Measurements from ENCODE around the gene ROR2. TPM values are rescaled to one million over a fixed set of nuclear protein-coding genes. Genes with fewer than 3 reads are reported as not detected.

Gene ROR2
- total RNA-seq, 1 donor from 2014 or later = 0.32 TPM

GRCh38 chr9:91589101-91589553 lies 360.9 kb downstream of the ROR2 start:
- DNase-seq (ENCODE audit: low spot score in 2 of 2) = no peak
- Histone ChIP-seq H3K9me3 (no peaks in the 10 kb centered on the region), H3K4me1 (no peaks in the 10 kb centered on the region), H3K36me3 (no peaks in the 10 kb centered on the region), H3K27me3 (no peaks in the 10 kb centered on the region), H3K4me3 (no peak overlapping the region), H3K27ac (no peak overlapping the region)
- intact Hi-C loops (cut with DNase I) = no loop called here
- no peak for TF ChIP-seq CTCF (IDR thresholded peaks at IDR 0.05)

- TF ChIP-seq CTCF (IDR thresholded peaks at IDR 0.05) = no peak
- no peak overlapping the region for H3K27ac ChIP-seq
- intact Hi-C loops (cut with DNase I) = no loop called here
- H3K9me3 ChIP-seq = no peaks in the 10 kb centered on the region
- H3K4me1 ChIP-seq = no peaks in the 10 kb centered on the region
- DNase-seq (ENCODE audit: low spot score in 2 of 2) = no peak
- no peaks in the 10 kb centered on the region for H3K36me3 ChIP-seq
- no peaks in the 10 kb centered on the region for H3K27me3 ChIP-seq
- H3K4me3 ChIP-seq = no peak overlapping the region
Observed at GRCh38 chr9:91586282-91586681, 363.7 kb downstream of the ROR2 start.

- no peak for DNase-seq (ENCODE audit: low spot score in 2 of 2)
- intact Hi-C loops (cut with DNase I) = no loop called here
- H3K9me3 ChIP-seq = no peaks in the 10 kb centered on the region
- H3K27ac ChIP-seq = no peak overlapping the region
- H3K36me3 ChIP-seq = no peaks in the 10 kb centered on the region
- H3K4me3 ChIP-seq = no peak overlapping the region
- TF ChIP-seq CTCF (IDR thresholded peaks at IDR 0.05) = no peak
- H3K4me1 ChIP-seq = no peaks in the 10 kb centered on the region
- no peaks in the 10 kb centered on the region for H3K27me3 ChIP-seq
Observed at GRCh38 chr9:91583966-91584365, 366.1 kb downstream of the ROR2 start.

GRCh38 chr9:91583161-91583875 lies 366.7 kb downstream of the ROR2 start:
- no peak for TF ChIP-seq CTCF (IDR thresholded peaks at IDR 0.05)
- no peaks in the 10 kb centered on the region for H3K9me3 ChIP-seq
- intact Hi-C loops (cut with DNase I) = no loop called here
- no peaks in the 10 kb centered on the region for H3K27me3 ChIP-seq
- H3K36me3 ChIP-seq = no peaks in the 10 kb centered on the region
- no peak overlapping the region for H3K27ac ChIP-seq
- H3K4me3 ChIP-seq = no peak overlapping the region
- no peaks in the 10 kb centered on the region for H3K4me1 ChIP-seq
- no peak for DNase-seq (ENCODE audit: low spot score in 2 of 2)

- H3K27me3 ChIP-seq = no peaks in the 10 kb centered on the region
Observed at GRCh38 chr9:91582181-91582580, 367.8 kb downstream of the ROR2 start.

More at GRCh38 chr9:91582181-91582580, 367.8 kb downstream of the ROR2 start:
- no peak for DNase-seq (ENCODE audit: low spot score in 2 of 2)
- Histone ChIP-seq H3K27ac (no peak overlapping the region), H3K4me1 (no peaks in the 10 kb centered on the region), H3K9me3 (no peaks in the 10 kb centered on the region), H3K4me3 (no peak overlapping the region), H3K36me3 (no peaks in the 10 kb centered on the region)
- intact Hi-C loops (cut with DNase I) = no loop called here
- TF ChIP-seq CTCF (IDR thresholded peaks at IDR 0.05) = no peak

All from ascending aorta (tissue), 2 donors.